ENCODE results near the gene DNAL4.

Gene DNAL4

GRCh38 chr22:38755911-38756532, 37.9 kb downstream of the DNAL4 start, which contains the start of gene SUN2:
SUN2 (minus strand) TSS chr22:38755998; CDS start chr22:38752628, 3,370 bp downstream.
- DNase-seq: peak; percentile 83 to 92 (median 87)
- ChIA-PET POLR2A (interaction anchor here (0.7 to 0.9 kb wide), 2 partner anchors 17 to 20 kb away, joined by 3 read pairs; no protein-coding TSS in a partner anchor), CTCF (interaction anchor here (1.1 to 4.5 kb wide), 3 partner anchors 10 to 23 kb away, joined by 3 to 29 read pairs (median 12); no protein-coding TSS in a partner anchor)
- peaks cover 16 to 74% (median 60%) of the 10 kb centered on the region in 4 experiments for H3K4me1 ChIP-seq (ENCODE audit: control extremely low read depth in 1 of 4, control insufficient read depth in 4 of 4, insufficient read depth in 4 of 4, low read length in 3 of 4)
- H3K4me3 ChIP-seq (ENCODE audit: control insufficient read depth in 1 of 7, extremely low read depth in 1 of 7, insufficient read depth in 4 of 7, low read depth in 2 of 7, low read length in 6 of 7): peak within 1 kb of the TSS; percentile 69 to 93 (median 84)
- H3K36me3 ChIP-seq (ENCODE audit: control insufficient read depth in 4 of 4, insufficient read depth in 4 of 4, low read length in 3 of 4): peaks cover 0 to 24% (median 4%) of the 10 kb centered on the region in 4 experiments
- H3K9me3 ChIP-seq (ENCODE audit: control extremely low read depth in 1 of 5, control insufficient read depth in 4 of 5, insufficient read depth in 2 of 5, low read depth in 1 of 5, low read length in 4 of 5): no peaks in the 10 kb centered on the region
- H3K27me3 ChIP-seq (replicated peaks in 2 of 5; ENCODE audit: control insufficient read depth in 4 of 5, insufficient read depth in 5 of 5, low read length in 4 of 5): no peaks in the 10 kb centered on the region
- peak within 1 kb of the TSS; percentile 50 to 79 for H3K27ac ChIP-seq (ENCODE audit: insufficient read depth in 1 of 2, low read depth in 1 of 2, low read length in 2 of 2, poor library complexity in 1 of 2, severe bottlenecking in 2 of 2)
- 0% methylated on average over 61 of the region's 68 CpGs for WGBS (ENCODE audit: insufficient coverage)

GRCh38 chr22:38755155-38755910, 38.6 kb downstream of the DNAL4 start:
- WGBS (ENCODE audit: insufficient coverage): 0% methylated on average over 62 of the region's 74 CpGs
- Histone ChIP-seq H3K4me3 (ENCODE audit: control insufficient read depth in 1 of 7, extremely low read depth in 1 of 7, insufficient read depth in 4 of 7, low read depth in 2 of 7, low read length in 6 of 7) (peak overlapping the region; percentile 69 to 93 (median 84)), H3K4me1 (ENCODE audit: control extremely low read depth in 1 of 4, control insufficient read depth in 4 of 4, insufficient read depth in 4 of 4, low read length in 3 of 4) (peaks cover 16 to 74% (median 67%) of the 10 kb centered on the region in 4 experiments), H3K9me3 (ENCODE audit: control extremely low read depth in 1 of 5, control insufficient read depth in 4 of 5, insufficient read depth in 2 of 5, low read depth in 1 of 5, low read length in 4 of 5) (no peaks in the 10 kb centered on the region), H3K27me3 (replicated peaks in 2 of 5; ENCODE audit: control insufficient read depth in 4 of 5, insufficient read depth in 5 of 5, low read length in 4 of 5) (no peaks in the 10 kb centered on the region), H3K27ac (ENCODE audit: insufficient read depth in 1 of 2, low read depth in 1 of 2, low read length in 2 of 2, poor library complexity in 1 of 2, severe bottlenecking in 2 of 2) (peak overlapping the region; percentile 50 to 79), H3K36me3 (ENCODE audit: control insufficient read depth in 4 of 4, insufficient read depth in 4 of 4, low read length in 3 of 4) (peaks cover 0 to 31% (median 11%) of the 10 kb centered on the region in 4 experiments)
- ChIA-PET CTCF (interaction anchor here (1.1 to 4.5 kb wide), 5 partner anchors 9 to 35 kb away, joined by 3 to 29 read pairs (median 6); no protein-coding TSS in a partner anchor), POLR2A (no interaction called here)
- DNase-seq: peak in 2 of 3 donors; percentile 52 to 66

- H3K36me3 ChIP-seq (ENCODE audit: control insufficient read depth in 4 of 4, insufficient read depth in 4 of 4, low read length in 3 of 4): peaks cover 0 to 36% (median 16%) of the 10 kb centered on the region in 4 experiments
- POLR2A ChIA-PET: no interaction called here
- no peaks in the 10 kb centered on the region for H3K27me3 ChIP-seq (replicated peaks in 2 of 5; ENCODE audit: control insufficient read depth in 4 of 5, insufficient read depth in 5 of 5, low read length in 4 of 5)
- CTCF ChIA-PET: interaction anchor here (1.1 to 1.6 kb wide), 4 partner anchors 9 to 35 kb away, joined by 3 to 6 read pairs (median 4); no protein-coding TSS in a partner anchor
- peak in 2 of 3 donors; percentile 33 to 43 for DNase-seq
- peaks cover 16 to 78% (median 71%) of the 10 kb centered on the region in 4 experiments for H3K4me1 ChIP-seq (ENCODE audit: control extremely low read depth in 1 of 4, control insufficient read depth in 4 of 4, insufficient read depth in 4 of 4, low read length in 3 of 4)
- WGBS (ENCODE audit: insufficient coverage): 0% methylated on average over 7 of the region's 12 CpGs
- peak overlapping the region; percentile 69 to 93 (median 84) for H3K4me3 ChIP-seq (ENCODE audit: control insufficient read depth in 1 of 7, extremely low read depth in 1 of 7, insufficient read depth in 4 of 7, low read depth in 2 of 7, low read length in 6 of 7)
- no peaks in the 10 kb centered on the region for H3K9me3 ChIP-seq (ENCODE audit: control extremely low read depth in 1 of 5, control insufficient read depth in 4 of 5, insufficient read depth in 2 of 5, low read depth in 1 of 5, low read length in 4 of 5)
- peak overlapping the region; percentile 50 to 79 for H3K27ac ChIP-seq (ENCODE audit: insufficient read depth in 1 of 2, low read depth in 1 of 2, low read length in 2 of 2, poor library complexity in 1 of 2, severe bottlenecking in 2 of 2)
Observed at GRCh38 chr22:38754751-38755154, 39.2 kb downstream of the DNAL4 start.

DNA sequence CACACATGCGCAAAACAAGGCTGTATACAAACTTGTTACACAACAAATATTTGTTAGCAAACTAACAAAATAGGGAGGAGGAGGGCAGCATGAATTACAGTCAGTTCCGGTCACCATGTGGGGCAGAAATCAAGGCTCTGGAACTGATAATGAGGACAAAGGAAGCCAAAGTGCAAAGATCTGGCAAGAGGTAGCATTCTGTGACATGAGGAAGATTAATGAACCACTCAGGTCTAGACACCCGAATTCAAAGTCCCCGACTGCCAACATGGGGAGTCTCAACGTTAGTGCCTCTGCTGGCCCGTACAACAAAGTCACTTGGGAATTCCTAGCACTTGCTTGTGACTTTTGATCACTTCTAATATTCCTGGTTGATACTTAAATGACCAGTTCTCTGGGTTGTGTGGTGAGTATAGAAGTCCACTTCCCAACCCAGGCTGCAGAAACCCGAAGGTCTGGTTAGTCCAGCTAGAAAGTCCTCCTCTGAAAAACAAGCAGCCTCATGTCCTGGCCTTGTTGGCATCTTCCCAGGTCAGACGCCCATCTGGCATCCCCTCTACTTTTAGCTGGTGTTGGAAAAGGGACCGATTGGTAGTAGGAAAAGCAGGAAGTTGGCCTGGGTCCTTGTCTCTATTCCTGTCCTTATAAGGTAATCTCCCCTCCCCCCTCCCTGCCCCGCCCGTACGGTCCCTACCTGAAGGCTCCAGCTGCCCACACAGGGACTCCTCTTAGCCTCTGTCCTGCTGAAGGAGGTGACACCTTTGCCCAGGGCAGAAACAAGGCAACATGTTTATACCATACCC, 39.8 kb downstream of the DNAL4 start:
- Histone ChIP-seq H3K36me3 (ENCODE audit: control insufficient read depth in 4 of 4, insufficient read depth in 4 of 4, low read length in 3 of 4) (peaks cover 3 to 42% (median 21%) of the 10 kb centered on the region in 4 experiments), H3K27ac (ENCODE audit: insufficient read depth in 1 of 2, low read depth in 1 of 2, low read length in 2 of 2, poor library complexity in 1 of 2, severe bottlenecking in 2 of 2) (peak overlapping the region in 1 of 2 experiments; percentile 79), H3K27me3 (replicated peaks in 2 of 5; ENCODE audit: control insufficient read depth in 4 of 5, insufficient read depth in 5 of 5, low read length in 4 of 5) (no peaks in the 10 kb centered on the region), H3K4me3 (ENCODE audit: control insufficient read depth in 1 of 7, extremely low read depth in 1 of 7, insufficient read depth in 4 of 7, low read depth in 2 of 7, low read length in 6 of 7) (peak overlapping the region in 6 of 7 experiments; percentile 69 to 93 (median 86)), H3K4me1 (ENCODE audit: control extremely low read depth in 1 of 4, control insufficient read depth in 4 of 4, insufficient read depth in 4 of 4, low read length in 3 of 4) (peaks cover 16 to 78% (median 71%) of the 10 kb centered on the region in 4 experiments), H3K9me3 (ENCODE audit: control extremely low read depth in 1 of 5, control insufficient read depth in 4 of 5, insufficient read depth in 2 of 5, low read depth in 1 of 5, low read length in 4 of 5) (no peaks in the 10 kb centered on the region)
- ChIA-PET POLR2A (no interaction called here), CTCF (interaction anchor here (1.1 to 1.6 kb wide), 4 partner anchors 10 to 34 kb away, joined by 3 to 6 read pairs (median 4); no protein-coding TSS in a partner anchor)
- 3% methylated on average over 9 of the region's 12 CpGs for WGBS (ENCODE audit: insufficient coverage)
- DNase-seq: no peak

DNA sequence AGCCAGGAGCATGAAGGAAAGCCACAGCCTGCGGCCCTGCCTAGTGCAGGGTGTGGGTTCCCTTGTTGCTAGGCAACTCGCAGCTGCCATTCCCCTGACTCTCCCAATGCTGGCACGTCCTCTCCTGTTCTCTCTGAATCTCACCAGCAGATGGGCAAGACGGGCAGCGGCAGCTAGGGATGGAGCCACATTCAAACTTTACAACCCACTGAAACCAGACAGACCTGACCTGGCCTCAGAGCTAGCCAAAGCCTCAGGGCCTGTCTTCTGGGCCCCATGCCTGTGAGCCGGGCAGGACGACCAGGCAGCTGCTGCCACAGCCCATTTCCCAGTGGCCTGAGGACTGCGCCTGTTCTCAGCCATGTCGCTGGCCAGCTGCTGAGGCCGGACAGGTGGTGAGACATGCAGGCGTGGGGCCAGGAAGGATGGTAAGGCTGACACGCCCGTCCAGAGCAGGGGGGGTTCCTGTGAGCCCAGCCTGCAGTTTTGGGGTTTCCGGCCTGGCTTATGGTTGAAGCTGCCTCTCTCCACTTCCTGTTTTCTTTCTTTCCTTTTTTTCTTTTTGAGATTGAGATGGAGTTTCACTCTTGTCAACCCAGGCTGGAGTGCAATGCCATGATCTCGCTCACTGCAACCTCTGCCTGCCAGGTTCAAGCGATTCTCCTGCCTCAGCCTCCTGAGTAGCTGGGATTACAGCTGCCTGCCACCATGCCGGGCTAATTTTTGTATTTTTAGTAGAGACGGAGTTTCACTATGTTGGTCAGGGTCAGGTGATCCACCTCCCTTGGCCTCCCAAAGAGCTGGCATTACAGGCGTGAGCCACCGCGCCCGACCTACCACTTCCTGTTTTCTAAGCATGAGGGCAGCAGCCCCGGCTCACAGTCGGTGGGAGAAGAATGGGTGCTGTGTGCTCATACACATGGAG, 42.3 kb downstream of the DNAL4 start:
- ChIA-PET POLR2A (interaction anchor here (0.8 to 1.9 kb wide), 2 partner anchors 10 to 27 kb away, joined by 3 to 5 read pairs; no protein-coding TSS in a partner anchor), CTCF (interaction anchor here (0.8 to 2.4 kb wide), 11 partner anchors 9 to 91 kb away, joined by 3 to 7 read pairs (median 4); no protein-coding TSS in a partner anchor)
- Histone ChIP-seq H3K27ac (ENCODE audit: insufficient read depth in 1 of 2, low read depth in 1 of 2, low read length in 2 of 2, poor library complexity in 1 of 2, severe bottlenecking in 2 of 2) (peak overlapping the region; percentile 15 to 52), H3K4me3 (ENCODE audit: control insufficient read depth in 1 of 7, extremely low read depth in 1 of 7, insufficient read depth in 4 of 7, low read depth in 2 of 7, low read length in 6 of 7) (peak overlapping the region in 4 of 7 experiments; percentile 38 to 61 (median 40)), H3K27me3 (replicated peaks in 2 of 5; ENCODE audit: control insufficient read depth in 4 of 5, insufficient read depth in 5 of 5, low read length in 4 of 5) (no peaks in the 10 kb centered on the region), H3K36me3 (ENCODE audit: control insufficient read depth in 4 of 4, insufficient read depth in 4 of 4, low read length in 3 of 4) (peaks cover 3 to 57% (median 37%) of the 10 kb centered on the region in 4 experiments), H3K4me1 (ENCODE audit: control extremely low read depth in 1 of 4, control insufficient read depth in 4 of 4, insufficient read depth in 4 of 4, low read length in 3 of 4) (peaks cover 12 to 59% (median 57%) of the 10 kb centered on the region in 4 experiments), H3K9me3 (ENCODE audit: control extremely low read depth in 1 of 5, control insufficient read depth in 4 of 5, insufficient read depth in 2 of 5, low read depth in 1 of 5, low read length in 4 of 5) (no peaks in the 10 kb centered on the region)
- 2% methylated on average over 21 of the region's 24 CpGs for WGBS (ENCODE audit: insufficient coverage)
- DNase-seq: peak; percentile 79 to 94 (median 94)

Data from common myeloid progenitor, CD34-positive (primary cell).